CD4-positive, alpha-beta T cell treated with Interleukin-2 at 100 ng/mL for 4 hours (primary cell): ENCODE data around the gene ZNF669.

Experiments used
- DNase-seq: peaks from one replicate; pipeline ENCODE4 v3.0.0-alpha.2; 2020; ENCODE audit warnings: low spot score

Gene ZNF669

DNA sequence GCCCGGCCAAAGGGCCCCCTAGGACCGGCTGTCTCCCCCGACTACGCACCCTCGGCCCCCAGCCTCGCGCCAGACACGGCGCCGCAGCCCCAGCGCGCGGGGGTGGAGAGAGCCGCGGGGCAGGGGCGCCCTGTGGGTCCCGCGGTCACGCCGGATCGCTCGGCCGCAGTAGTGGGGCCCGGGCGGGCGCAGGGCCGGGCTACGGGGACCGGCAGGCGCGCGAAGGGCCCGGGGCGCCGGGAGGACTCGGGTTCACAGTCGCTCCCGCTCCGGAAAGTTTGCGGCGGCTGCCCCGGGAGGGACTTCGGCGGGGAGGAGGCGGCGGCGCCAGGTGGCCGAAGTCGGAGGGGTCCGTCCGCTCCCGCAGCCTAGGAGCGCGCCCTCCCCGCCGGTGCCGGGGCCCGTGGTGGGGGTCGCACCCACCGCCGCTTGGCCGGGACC is 7.1 kb upstream of the ZNF669 start:
- no peak for DNase-seq

DNA sequence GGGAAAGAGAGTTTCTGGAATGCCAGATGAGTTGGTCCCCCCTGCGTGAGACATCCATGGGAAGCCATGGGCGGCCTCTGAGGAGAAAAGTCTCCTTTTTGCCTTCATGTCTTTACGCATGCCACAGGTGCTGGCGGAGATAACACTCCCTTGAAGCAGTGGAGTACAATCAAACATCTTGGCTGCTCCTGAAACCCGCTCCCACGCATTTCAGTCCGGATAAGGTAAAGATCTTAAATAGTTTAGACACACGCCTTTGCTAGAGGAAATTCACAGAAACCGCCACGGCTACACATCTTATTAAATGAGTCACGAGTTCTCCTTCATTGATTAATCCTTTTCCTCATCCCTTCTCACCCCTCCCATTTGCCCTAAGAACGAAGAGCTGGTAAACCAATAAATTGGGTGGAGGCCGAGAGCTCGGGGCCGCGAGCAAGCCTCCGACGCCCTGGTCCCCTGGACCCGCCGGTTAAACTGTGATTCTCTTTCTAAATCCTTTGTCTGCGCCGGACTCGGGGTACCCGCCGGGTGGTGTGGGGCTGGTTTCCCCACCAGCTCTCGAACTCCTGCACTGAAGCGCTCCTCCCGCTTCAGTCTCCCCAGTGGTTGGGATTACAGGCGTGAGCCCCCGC is 6.6 kb upstream of the ZNF669 start:
- peak; percentile 20 for DNase-seq

DNA sequence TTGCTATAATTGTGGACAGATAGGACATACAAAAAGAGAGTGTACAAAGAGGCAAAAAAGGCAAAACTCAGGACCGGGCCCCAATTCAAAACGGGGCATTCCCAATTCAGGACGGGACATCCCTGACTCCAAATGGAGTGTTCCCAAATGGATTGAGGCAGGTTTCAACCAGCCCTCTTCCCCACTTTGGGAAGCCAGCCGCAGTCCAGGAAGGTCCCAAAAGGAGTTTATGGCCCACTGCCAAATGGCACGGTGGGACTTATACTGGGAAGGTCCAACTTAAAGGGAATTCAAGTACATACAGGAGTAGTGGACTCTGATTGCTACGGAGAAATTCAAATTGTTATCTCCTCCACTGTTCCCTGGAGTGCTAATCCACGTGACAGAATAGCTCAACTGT is 3.5 kb upstream of the ZNF669 start:
- no peak for DNase-seq

DNA sequence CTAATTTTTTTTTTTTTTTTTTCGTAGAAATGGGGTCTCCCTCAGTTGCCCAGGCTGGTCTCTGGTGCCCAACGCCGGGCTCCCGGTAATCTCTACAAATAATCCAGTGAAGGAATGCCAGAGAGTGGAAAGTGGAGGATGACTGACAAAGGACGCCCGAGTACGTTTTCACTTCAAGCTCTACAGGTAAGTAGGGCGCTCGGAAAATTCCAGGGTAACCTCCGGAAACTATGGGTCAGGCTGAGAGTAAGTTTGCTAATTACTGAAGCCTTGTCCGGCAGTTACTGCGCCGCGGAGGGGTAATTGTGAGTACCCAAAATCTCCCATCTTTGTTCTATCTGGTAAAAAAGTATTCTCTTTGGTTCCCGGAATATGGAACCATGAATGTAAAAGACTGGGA is 1.8 kb upstream of the ZNF669 start:
- no peak for DNase-seq

DNA sequence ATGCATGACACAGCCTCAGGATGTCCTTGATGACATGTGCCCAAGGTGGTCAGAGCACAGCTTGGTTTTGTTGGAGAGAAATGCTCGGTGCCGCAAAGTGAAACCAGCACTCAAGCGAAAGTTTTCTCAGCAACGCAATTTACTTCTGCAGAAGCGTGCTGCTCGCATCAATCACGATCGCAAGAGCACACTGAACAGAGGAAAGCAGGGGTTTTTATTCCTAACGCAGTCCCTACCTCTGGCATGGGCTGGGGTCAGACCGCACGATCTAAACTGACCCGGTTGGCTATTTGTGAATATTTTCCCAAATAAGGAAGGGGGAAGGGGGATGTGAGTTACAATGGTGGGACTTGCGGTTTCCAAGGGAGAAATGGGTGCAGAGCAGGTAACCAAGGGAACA is 809 bp upstream of the ZNF669 start:
- no peak for DNase-seq

DNA sequence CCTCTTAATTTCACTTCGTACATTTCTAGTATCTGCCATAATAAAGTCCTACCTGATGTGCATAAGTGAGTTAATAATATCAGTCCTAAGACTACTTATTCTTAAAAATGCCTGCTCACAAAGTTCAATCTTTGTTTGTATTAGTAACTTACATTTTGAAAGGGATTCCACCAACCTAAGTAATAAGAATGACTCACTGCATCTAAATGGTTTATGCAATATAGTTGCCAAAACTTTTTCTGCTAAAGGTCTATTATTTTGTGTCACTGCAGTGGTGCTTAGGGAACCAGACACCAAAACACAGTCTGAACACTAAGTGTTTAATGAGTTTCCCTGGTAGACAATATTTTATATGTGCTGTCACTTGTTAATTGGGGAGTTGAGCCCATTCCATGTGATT is 1.8 kb downstream of the ZNF669 start:
- DNase-seq, result no peak

DNA sequence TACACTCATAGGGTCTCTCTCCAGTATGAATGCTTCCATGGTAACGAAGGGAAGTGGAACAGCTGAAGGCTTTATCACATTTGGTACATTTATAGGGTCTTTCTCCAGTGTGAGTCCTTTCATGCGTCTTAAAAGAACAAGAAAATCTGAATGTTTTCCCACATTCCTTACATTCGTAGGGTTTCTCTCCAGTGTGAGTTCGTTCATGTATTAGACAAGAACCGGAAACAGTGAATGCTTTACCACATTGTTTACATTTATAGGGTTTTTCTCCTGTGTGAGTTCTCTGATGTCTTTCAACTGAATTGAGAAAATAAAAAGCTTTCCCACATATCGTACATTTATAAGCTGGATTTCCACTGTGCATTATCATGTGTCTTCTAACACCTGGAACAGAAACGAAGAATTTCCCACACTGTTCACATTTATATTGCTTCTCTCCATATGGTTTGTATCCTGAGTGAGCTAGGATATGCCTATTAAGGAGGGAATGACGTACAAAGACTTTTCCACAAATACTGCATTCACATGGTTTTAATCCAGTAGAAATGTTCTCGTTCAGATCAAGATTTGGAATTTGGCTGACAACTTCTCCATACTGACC is 3.4 kb downstream of the ZNF669 start:
- no peak for DNase-seq

DNA sequence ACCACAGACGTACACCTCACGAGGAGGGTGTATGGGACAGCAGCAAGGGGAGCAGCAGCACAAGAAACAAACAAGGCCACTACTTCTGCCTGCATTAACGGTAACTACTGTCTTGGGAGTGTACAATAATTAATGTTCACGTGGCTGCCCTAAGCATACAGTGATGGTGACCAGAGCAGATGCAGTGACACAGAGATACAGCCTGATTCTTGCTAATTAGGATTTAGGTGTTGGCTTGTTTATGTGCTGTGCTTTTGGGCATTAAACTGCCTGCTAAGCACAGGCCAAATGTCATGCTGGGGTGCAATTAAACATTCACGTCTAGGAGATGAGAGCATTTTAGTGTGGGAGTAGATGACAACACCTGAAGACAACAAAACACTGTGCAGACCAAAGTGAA is 7.2 kb downstream of the ZNF669 start:
- DNase-seq, result no peak

DNA sequence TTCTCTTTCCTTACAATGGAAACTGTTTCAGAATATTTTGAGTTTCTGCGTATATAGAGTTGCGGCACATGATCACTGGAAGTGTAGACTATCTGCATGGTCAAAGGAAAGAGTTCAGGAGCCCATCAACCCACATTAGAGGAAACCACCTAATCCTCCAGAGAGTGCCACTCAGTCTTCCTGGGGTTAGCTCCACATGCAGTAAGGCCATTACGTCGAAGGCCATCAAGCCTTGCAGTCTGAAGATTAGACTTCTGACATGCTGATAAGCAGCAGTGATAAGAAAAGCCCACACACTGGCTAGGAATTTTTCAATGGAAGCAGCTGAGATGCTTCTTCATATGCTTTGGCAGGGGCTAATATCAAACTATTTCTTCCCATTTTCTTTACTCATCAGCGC is 7.6 kb downstream of the ZNF669 start:
- DNase-seq, result no peak

DNA sequence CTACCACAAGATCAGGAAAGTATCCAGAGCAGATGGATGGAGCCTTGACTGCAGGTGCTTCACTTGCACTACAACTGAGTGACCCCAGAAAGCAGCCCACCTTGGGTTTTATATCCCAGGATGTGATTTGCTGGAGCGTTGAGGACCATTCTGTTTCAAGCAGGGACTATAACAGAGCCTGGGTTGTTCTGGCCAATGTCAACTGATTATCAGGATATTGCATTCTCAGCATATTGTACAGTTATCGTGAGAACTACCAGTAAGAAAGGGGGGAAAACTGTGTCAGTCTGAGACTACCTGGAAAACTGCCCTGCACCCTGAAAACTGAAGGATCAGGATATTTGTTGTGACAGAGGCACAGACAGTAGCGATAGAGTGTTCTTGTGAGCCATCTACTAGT is 8.0 kb downstream of the ZNF669 start:
- DNase-seq, result no peak

DNA sequence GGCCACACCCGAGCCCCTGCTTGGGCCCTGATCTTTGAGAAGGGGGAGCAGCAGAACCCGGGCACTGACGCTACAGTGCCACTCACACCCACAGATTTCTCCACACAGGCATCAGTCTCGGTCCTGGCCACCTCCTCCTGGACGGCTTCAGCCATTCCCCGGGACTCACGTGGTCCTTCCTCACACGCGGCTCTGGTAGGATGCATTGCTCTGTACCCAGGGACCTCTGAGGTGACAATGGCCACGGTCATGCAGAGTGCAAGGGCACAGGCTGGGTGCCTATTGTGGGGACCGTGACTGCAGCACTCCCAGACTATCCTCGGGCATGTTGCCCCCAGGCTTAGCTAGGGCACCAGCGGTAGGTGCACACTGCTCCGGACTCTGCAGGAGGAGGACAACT is 13.7 kb downstream of the ZNF669 start:
- DNase-seq, result no peak

DNA sequence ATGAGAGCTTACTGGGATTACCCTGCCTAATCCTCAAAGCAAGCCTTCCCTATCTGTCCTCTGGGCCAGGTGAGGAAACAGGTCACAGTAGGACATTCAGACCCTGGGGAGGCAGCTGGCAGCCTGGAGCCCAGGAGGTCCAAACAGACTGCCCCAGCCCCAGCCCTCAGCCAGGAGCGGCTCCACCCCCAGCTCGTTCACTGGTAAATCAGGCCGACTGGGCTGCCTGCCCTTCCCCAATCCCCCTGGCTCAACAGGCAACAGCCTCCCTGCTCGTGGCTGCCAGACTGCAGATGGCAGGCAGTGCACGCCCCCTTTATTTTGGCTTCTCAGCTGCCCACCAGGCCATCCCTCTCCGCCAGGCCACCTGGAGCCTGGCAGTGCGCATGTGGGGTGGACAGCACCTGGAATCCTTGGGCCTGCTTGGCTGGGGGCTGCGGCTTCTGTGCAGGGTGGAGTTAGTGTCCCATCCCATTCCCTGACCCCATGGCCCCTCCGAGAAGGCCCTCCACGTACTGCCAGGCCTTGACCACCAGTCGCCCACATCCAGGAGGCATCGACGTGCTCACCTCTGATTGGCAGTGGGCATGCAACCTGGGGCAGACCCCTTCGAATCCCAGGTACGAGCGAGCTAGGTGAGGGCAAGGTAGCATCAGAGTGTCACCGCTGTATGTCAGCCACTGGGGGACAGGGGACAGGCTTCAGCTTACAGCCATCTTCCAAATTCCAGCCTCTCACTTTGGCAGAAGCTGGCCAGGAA is 14.4 kb downstream of the ZNF669 start:
- DNase-seq, result no peak

DNA sequence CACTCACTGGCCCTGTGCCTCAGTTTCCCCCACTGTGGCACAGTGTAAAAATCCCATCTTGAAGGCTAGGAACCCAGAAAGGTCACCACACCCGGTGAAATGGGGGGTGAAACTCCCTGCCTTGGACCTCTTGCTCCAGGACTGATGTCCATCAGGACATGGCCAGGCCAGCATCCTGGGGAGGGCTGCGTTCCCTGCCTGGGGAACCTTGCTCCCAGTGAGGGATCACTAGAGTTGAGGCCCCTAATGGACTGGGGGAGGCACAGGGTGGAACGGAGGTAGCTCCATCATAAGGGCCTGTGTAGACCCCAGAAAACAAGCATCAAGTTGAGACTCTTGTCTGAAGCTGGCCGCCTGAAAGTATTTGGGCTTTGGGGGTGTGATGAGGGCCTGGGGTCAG is 15.2 kb downstream of the ZNF669 start:
- DNase-seq, result no peak

DNA sequence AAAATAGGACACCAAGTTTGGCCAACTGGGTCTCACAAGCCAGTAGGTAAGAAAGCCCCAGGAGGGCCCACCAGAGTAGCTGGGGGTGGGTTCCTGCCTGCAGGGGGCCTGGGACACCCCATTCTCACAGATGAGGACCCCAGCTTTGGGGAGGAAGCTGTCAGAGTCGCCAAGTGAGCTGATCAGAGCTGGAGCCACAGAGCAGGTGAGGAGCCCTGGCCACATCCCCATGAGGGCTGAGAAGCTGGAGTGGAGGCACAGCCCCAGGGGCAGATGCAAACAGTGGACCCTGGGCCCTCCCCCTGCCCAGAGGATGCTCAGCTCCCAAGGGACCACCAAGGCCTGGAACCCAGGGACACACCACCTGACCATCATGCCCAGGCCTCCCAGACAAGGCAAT is 16.9 kb downstream of the ZNF669 start:
- no peak for DNase-seq

DNA sequence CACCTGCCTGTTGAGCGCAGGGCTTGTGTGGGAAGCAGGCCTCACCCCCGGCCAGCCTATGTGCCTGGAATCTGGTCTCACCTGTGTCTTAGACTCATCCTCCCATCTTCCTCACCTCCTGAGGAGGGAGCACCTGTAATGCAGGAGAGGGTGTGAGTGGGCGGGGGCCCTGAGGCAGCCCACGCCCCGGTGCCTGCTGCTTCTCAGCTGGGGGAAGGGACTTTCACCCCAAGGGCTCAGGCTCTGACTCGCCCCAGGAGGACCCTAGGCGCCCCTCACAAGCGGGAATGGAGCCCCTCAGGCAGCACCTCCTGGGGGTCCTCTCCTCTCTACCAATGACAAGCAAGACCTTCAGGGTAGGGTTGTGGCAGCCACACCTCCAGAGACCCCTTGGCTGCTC is 18.8 kb downstream of the ZNF669 start:
- DNase-seq, result no peak

DNA sequence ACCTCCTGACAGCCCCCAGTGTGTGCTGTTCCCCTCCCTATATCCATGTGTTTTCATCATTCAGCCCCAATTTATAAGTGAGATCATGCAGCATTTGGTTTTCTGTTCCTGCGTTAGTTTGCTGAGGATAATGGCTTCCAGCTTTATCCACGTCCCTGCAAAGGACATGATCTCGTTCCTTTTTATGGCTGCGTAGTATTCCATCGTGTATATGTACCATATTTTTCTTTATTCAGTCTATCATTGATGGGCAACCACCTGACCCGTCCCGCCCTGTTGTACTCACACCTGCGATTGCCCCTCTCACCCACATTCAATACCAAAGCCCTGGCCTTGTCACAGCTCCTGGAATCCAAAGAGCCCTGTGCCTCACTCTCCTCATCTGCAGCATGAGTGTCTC is 19.4 kb downstream of the ZNF669 start:
- DNase-seq, result no peak

DNA sequence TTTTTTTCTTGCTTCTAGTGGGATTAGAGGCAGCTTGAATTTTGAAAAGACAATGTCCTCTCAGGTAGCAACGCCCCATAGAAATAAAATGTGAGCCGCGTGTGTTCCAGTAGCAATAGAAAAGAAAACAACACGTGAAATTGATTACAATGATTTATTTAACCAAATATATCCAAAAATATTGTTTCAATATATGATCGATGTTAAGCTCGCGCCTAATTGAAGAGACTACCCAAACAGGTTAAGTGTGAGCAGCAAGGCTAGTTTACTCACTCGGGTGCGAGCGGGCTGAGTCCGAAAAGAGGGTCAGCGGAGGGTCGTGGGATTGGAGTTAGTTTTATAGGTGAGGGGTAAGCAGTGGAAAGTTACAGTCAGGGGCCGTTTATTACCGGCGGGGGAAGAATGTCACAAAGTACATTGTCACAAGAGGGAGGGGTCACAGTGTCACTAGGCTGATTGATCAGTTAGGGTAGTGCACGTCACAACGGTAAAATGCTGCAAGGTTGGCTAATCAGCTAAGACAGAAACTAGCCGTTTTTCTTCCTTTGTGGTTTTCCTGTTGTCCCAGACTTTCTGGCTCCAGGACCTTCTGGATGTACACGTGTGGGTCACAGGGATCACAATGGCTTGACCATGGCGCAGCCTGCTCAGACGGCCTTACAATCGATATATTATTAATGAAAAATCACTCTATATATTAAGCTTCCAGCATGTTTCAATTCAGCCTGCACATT is 24.8 kb downstream of the ZNF669 start:
- DNase-seq, result no peak

DNA sequence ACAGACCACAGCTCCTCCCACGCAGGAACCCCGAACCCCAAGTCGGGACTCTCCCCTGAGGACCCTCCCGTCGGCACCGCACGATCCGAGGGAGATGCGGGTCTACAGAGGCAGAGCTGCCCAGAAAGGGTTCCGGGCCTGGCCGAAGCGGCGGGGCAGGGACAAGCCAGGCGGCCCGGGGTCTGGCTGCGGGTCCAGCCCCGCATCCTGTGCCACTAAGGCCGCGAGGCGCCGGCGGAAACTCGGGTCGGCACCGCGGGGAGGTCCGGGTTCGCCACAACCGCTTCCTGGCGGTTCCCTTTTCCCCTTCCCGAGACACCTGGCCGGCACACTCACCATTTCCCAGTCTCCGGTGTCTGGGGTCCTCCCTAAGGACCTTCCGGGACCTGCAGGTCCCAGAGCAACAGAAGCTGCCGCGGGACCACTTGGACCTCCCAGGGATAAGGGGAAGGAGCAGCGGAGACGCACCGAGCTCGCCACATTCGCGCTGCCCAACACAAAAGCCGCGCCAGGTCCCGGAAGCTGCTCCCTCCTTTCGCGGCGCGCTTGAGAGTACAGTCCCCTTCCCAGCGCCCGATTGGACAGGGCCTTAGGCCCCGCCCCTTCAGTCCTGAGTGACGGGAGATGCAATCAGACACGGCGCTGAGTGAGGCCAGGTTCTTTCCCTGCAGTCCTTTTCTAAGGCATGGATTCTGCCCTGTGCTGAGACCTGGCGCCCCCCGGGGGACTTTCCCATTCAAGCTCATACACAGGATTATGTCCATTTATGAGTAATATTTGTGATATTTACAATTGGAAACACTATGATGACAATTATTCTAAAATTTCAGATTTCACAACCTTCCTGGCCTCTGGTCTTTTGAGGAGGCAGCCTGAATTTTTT is 25.7 kb downstream of the ZNF669 start, which contains the start of gene ZNF670:
Gene ZNF670, minus strand, starts transcription at position 554 of the 883 bp plus-strand sequence. Its CDS starts 215 bp downstream, at position 339.
- DNase-seq, result peak; percentile 80

DNA sequence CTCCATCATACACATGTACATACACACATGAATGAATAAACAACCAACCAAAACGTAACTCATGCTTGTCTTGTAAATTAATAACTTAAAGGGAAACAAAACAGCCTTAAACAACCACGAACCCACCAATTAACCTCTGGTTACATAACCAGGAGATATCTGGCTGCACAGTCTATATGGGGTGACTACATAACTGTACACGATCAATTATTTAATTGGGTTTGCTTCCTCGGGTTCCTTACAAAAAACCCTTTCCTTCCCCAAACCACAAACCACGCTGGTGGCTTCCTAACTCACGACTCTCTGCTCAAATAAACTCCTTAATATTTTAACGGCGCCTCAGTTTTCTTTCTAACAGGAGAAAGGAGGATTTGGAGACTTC is 26.3 kb downstream of the ZNF669 start:
- DNase-seq, result no peak

DNA sequence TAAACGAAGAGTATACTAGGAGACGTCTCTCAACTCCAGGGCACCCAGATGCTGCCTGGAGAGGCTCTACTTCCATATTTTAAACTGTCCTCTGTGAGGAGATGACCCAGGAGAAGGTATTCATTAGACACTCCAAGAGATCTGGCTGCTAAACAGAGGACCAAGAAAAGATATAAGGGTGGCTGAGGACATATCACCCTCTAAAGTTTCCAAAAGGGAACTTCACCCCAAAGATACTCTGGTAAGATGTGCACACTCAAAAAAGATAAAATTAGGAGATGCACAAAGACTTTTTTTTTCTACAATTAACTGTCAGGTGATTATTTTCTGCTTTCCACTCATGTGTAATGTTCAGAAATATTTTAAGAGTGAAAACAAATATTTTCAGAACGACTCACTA is 26.9 kb downstream of the ZNF669 start:
- DNase-seq, result no peak

DNA sequence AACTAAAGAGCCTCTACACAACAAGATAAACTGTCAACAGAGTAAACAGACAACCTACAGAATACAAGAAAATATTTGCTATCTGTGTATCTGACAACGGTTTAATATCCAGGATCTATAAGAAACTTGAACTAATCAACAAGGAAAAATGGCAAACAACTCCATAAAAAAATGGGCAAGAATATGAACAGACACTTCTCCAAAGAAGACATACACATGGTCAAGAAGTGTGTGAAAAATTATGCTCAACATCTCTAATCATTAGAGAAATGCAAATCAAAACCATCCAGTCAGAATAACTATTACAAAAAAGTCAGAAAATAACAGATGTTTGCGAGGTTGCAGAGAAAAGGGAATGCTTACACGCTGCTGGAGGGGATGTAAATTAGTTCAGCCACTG is 33.5 kb downstream of the ZNF669 start:
- DNase-seq, result no peak

DNA sequence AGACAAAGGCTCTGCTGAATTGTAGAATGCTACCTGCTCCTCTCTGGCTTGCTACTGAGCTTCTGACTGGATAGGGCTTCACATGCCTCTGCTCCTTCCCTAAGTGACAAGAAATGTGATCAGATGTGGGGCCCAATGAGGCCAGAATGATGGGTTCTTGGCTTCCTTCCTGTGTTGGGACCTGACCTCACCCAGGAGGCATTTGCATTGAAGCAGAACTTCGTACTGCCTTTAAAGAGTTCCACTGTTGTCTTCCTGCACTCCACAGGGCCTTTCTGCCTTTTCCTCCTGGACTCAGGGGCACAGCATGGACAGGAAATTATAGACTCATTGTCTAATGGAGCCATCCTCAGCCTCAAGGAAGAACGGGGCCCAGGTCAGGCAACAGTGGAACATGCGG is 39.9 kb downstream of the ZNF669 start:
- no peak for DNase-seq
